ENCODE results near the gene DNER.

DNA sequence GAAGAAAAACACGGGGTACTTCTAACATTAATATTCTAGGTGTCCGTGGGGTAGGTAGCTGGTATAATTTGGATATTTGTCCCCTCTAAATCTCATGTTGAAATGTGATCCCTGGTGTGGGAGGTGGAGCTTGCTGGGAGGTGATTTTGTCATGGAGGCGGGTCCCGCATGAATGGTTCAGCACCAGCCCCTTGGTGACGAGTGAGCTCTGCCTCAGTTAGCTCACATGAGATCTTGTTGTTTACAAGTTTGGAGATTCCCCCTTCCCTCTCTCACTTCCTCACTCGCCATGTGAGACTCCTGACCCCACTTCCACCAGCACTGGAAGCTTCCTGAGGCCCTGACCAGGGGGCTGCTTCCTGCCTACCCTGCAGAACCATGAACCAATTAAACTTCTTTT is 35.4 kb upstream of the DNER start:
- TF ChIP-seq SUZ12 (IDR thresholded peaks at IDR 0.05; ENCODE audit: extremely low read depth, insufficient read depth, insufficient read length) (no peak), ZNF274 (IDR thresholded peaks at IDR 0.05; ENCODE audit: low read depth, low read length) (no peak), YY1 (IDR thresholded peaks at IDR 0.05; ENCODE audit: insufficient read depth, insufficient read length) (no peak)
